ENCODE data around the gene FUT4.

DNA sequence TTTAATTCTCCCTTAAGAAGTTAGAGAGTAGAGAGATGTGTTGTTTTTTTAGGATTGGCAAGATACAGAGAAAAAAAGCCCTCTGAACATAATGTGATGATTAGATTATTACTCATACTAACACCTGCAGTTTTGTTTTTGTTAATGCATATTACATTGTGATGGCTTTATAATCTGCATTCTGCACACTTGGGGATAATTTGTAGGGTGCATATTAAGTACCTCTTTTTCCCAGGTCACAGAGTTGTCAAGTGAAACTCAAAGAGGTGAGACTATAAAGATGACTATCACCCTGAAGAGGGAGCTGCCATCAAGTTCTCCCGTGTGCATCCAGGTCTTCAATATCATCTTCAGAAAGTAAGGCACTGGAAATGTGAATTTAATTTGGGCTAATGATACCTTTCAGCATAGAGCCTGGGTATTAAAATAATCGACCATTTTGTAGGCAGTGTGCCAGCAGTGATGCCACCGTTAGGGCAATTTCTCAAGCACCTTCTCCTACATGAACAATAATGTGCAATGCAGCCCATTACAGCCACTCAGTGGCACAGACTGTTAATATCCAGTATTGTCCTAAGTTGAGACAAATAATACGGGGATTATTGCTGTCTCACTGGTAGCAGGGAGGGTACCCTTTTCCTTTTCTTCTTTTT lies 39.6 kb downstream of the FUT4 start:
- TF ChIP-seq, protein P1, sequence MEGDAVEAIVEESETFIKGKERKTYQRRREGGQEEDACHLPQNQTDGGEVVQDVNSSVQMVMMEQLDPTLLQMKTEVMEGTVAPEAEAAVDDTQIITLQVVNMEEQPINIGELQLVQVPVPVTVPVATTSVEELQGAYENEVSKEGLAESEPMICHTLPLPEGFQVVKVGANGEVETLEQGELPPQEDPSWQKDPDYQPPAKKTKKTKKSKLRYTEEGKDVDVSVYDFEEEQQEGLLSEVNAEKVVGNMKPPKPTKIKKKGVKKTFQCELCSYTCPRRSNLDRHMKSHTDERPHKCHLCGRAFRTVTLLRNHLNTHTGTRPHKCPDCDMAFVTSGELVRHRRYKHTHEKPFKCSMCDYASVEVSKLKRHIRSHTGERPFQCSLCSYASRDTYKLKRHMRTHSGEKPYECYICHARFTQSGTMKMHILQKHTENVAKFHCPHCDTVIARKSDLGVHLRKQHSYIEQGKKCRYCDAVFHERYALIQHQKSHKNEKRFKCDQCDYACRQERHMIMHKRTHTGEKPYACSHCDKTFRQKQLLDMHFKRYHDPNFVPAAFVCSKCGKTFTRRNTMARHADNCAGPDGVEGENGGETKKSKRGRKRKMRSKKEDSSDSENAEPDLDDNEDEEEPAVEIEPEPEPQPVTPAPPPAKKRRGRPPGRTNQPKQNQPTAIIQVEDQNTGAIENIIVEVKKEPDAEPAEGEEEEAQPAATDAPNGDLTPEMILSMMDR (IDR thresholded peaks at IDR 0.05), result no peak
- TF ChIP-seq EZH2 (IDR thresholded peaks at IDR 0.05; ENCODE audit: borderline replicate concordance, insufficient read depth, low read depth, low read length, poor library complexity, severe bottlenecking), result no peak
